K562 (cell line): ENCODE measurements around the gene KANK2. TPM values are rescaled to one million over a fixed set of nuclear protein-coding genes. Genes with fewer than 3 reads are reported as not detected.

Source experiments
- BCOR ChIP-seq: fragments of 450-650 bp; IDR thresholded peaks from 2 replicates; pipeline ENCODE4 v1.6.1; 2016
- ID3 ChIP-seq, 2 experiments: fragments of 250-450 bp in 1 of 2; fragments of 450-650 bp in 1 of 2; sonication (Bioruptor Pico) in 1 of 2; IDR thresholded peaks; 2 replicates each; pipeline versions ENCODE4 v1.6.1 to v1.8.0; 2016 to 2021; ENCODE audit warnings: mild to moderate bottlenecking in 2 of 2, moderate library complexity in 2 of 2, missing compliant biosample characterization in 1 of 2, missing genetic modification characterization in 1 of 2
- ILF3 ChIP-seq: fragments of 450-650 bp; IDR thresholded peaks from 2 replicates; pipeline ENCODE4 v1.6.1; 2018; ENCODE audit warnings: antibody characterized with exemption, mild to moderate bottlenecking, moderate library complexity, borderline replicate concordance
- JUN ChIP-seq, 2 experiments: sonication (generic) in 1 of 2; formaldehyde crosslinking in 1 of 2; IDR thresholded peaks; 2 replicates each; pipeline versions ENCODE4 v1.6.1 to v1.8.0; 2012 to 2022; ENCODE audit warnings: borderline replicate concordance in 2 of 2, mild to moderate bottlenecking in 2 of 2, improper control_type of control experiment in 1 of 2, low read depth in 1 of 2, low read length in 1 of 2, missing genetic modification reagents in 1 of 2
- LARP7 ChIP-seq: fragments of 450-650 bp; IDR thresholded peaks from 2 replicates; pipeline ENCODE4 v1.6.1; 2016
- MAX ChIP-seq: sonication (generic); formaldehyde crosslinking; IDR thresholded peaks from 2 replicates; pipeline ENCODE4 v1.9.0; 2022; ENCODE audit warnings: mild to moderate bottlenecking, missing genetic modification reagents
- MCM7 ChIP-seq, 2 experiments: fragments of 450-650 bp; IDR thresholded peaks; 2 replicates each; pipeline ENCODE4 v1.6.1; 2016 to 2018
- MIER1 ChIP-seq: fragments of 450-650 bp; IDR thresholded peaks from 2 replicates; pipeline ENCODE4 v1.6.1; 2016; ENCODE audit warnings: antibody characterized with exemption, mild to moderate bottlenecking, low read depth
- NCOR1 ChIP-seq: fragments of 450-650 bp; IDR thresholded peaks from 2 replicates; pipeline ENCODE4 v1.6.1; 2016; ENCODE audit warnings: mild to moderate bottlenecking, moderate library complexity
- POLR2A ChIP-seq: fragments of 450-650 bp; conservative IDR thresholded peaks from 2 replicates; pipeline ENCODE4 v1.6.1; 2016
- ZBTB17 ChIP-seq: fragments of 450-650 bp; formaldehyde crosslinking; IDR thresholded peaks from 2 replicates; pipeline ENCODE4 v1.4.0; 2020; ENCODE audit warnings: mild to moderate bottlenecking
- ZFPM2 ChIP-seq: fragments of 250-450 bp; sonication (Bioruptor Pico); IDR thresholded peaks from 2 replicates; pipeline ENCODE4 v1.5.1; 2022; ENCODE audit warnings: mild to moderate bottlenecking
- ZNF212 ChIP-seq: fragments of 450-650 bp; formaldehyde crosslinking; IDR thresholded peaks from 2 replicates; pipeline ENCODE4 v1.4.0; 2020; ENCODE audit warnings: mild to moderate bottlenecking
- ZNF316 ChIP-seq: fragments of 450-650 bp; IDR thresholded peaks from 2 replicates; pipeline ENCODE4 v1.6.1; 2016
- ZNF408 ChIP-seq: fragments of 250-450 bp; sonication (Bioruptor Pico); IDR thresholded peaks from 2 replicates; pipeline ENCODE4 v1.4.0; 2020; ENCODE audit warnings: low read depth, mild to moderate bottlenecking, moderate library complexity
- ZNF75A ChIP-seq: fragments of 450-650 bp; formaldehyde crosslinking; IDR thresholded peaks from 2 replicates; pipeline ENCODE4 v1.4.0; 2020; ENCODE audit warnings: mild to moderate bottlenecking
- ZZZ3 ChIP-seq: fragments of 450-650 bp; IDR thresholded peaks from 2 replicates; pipeline ENCODE4 v1.6.1; 2016; ENCODE audit warnings: antibody characterized with exemption, mild to moderate bottlenecking, moderate library complexity
- polyA plus RNA-seq, 8 experiments: library from polyadenylated mRNA; depleted of rRNA in 4 of 8; stranded (reverse) in 5 of 8; unstranded in 3 of 8; fragments of >200 nt; fragmentation: Nextera tagmentation in 2 of 8; fragmentation: Illumina TruSeq in 1 of 8; extraction: Ambion mirVana in 2 of 8; extraction: Trizol in 1 of 8; gene quantifications; 2 replicates each; pipeline versions ENCODE4 v1.2.1 to v1.2.3, GENCODE V29; 2011 to 2014; ENCODE audit warnings: inconsistent platforms in 1 of 8, missing spikeins in 1 of 8
- total RNA-seq, 7 experiments: library from RNA; depleted of rRNA in 6 of 7; stranded (reverse); fragments of >200 nt in 6 of 7; fragmentation: Illumina TruSeq in 2 of 7; extraction: Trizol in 2 of 7; gene quantifications; 2 replicates each; pipeline versions ENCODE4 v1.2.1 to v1.2.3, GENCODE V29; 2011 to 2021; ENCODE audit warnings: low replicate concordance in 1 of 7
- TF ChIP-seq, protein P1 (sequence below): fragments of 200-800 bp; sonication (Bioruptor generic); IDR thresholded peaks from 2 replicates; pipeline ENCODE4 v1.6.1; 2017; ENCODE audit warnings: missing genetic modification characterization, missing compliant biosample characterization
- TF ChIP-seq, protein P2 (sequence below): sonication (generic); formaldehyde crosslinking; IDR thresholded peaks from 2 replicates; pipeline ENCODE4 v1.8.0; 2023; ENCODE audit warnings: missing genetic modification reagents, mild to moderate bottlenecking, borderline replicate concordance
- TF ChIP-seq, protein P3 (sequence below): sonication (generic); formaldehyde crosslinking; IDR thresholded peaks from 2 replicates; pipeline ENCODE4 v1.8.0; 2022; ENCODE audit warnings: missing genetic modification reagents, mild to moderate bottlenecking, moderate library complexity, borderline replicate concordance

KANK2 gene
- total and polyA plus RNA-seq, 9 of the 15 experiments (the other 6 are each of a cell fraction or from before 2014, with no cell fraction given) = 4.4 to 47.8 (median 21.3) TPM

DNA sequence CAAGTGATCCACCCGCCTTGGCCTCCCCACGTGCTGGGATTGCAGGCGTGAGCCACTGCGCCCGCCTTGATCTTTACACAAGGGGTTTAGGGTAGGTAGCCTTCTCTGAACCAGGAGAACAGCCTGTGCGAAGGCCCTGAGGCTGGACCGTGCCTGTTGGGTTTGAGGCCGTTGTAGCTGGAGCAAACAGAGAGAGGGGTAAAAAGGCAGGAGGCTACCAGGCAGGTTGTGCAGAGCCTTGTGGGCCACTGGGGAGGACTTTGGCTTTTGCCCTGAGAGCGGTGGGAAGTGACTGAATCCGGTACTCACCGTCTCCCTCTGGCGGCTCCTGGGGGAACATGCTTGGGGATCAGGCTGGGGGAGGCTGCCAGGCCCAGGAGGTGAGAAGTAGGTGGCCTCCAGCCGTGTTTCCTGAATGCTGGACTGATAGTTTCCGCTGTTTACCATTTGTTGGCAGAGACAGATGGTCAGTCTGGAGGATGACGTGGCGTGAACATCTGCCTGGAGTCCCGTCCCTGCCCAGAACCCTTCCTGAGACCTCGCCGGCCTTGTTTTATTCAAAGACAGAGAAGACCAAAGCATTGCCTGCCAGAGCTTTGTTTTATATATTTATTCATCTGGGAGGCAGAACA is 66.4 kb downstream of the KANK2 start (continued):
- TF ChIP-seq ZBTB17 (CRISPR knock-in tag) (no peak), ZNF408 (CRISPR knock-in tag) (no peak), ZZZ3 (no peak; the same call in 1 of the 2 replicates), ZFPM2 (CRISPR knock-in tag) (no peak), POLR2A (no peak), ILF3 (no peak), MIER1 (no peak), MCM7 (IDR thresholded peaks at IDR 0.05) (no peak), MAX (CRISPR knock-in tag) (0 out of 2 replicates have a peak, but pooled peaks have one; percentile 14), BCOR (no peak), LARP7 (no peak), JUN (IDR thresholded peaks at IDR 0.05; ENCODE audit: borderline replicate concordance, low read depth, low read length) (0 out of 2 replicates have a peak, but pooled peaks have one; percentile 6), JUN (CRISPR knock-in tag; IDR thresholded peaks at IDR 0.05; ENCODE audit: borderline replicate concordance) (no peak), ID3 (CRISPR knock-in tag; IDR thresholded peaks at IDR 0.05) (no peak), ID3 (tag; IDR thresholded peaks at IDR 0.05) (no peak), ZNF212 (no peak), NCOR1 (no peak), ZNF75A (CRISPR knock-in tag) (no peak), ZNF316 (no peak)
- TF ChIP-seq, protein P1, sequence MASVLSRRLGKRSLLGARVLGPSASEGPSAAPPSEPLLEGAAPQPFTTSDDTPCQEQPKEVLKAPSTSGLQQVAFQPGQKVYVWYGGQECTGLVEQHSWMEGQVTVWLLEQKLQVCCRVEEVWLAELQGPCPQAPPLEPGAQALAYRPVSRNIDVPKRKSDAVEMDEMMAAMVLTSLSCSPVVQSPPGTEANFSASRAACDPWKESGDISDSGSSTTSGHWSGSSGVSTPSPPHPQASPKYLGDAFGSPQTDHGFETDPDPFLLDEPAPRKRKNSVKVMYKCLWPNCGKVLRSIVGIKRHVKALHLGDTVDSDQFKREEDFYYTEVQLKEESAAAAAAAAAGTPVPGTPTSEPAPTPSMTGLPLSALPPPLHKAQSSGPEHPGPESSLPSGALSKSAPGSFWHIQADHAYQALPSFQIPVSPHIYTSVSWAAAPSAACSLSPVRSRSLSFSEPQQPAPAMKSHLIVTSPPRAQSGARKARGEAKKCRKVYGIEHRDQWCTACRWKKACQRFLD (CRISPR knock-in tag) = no peak
- TF ChIP-seq, protein P2, sequence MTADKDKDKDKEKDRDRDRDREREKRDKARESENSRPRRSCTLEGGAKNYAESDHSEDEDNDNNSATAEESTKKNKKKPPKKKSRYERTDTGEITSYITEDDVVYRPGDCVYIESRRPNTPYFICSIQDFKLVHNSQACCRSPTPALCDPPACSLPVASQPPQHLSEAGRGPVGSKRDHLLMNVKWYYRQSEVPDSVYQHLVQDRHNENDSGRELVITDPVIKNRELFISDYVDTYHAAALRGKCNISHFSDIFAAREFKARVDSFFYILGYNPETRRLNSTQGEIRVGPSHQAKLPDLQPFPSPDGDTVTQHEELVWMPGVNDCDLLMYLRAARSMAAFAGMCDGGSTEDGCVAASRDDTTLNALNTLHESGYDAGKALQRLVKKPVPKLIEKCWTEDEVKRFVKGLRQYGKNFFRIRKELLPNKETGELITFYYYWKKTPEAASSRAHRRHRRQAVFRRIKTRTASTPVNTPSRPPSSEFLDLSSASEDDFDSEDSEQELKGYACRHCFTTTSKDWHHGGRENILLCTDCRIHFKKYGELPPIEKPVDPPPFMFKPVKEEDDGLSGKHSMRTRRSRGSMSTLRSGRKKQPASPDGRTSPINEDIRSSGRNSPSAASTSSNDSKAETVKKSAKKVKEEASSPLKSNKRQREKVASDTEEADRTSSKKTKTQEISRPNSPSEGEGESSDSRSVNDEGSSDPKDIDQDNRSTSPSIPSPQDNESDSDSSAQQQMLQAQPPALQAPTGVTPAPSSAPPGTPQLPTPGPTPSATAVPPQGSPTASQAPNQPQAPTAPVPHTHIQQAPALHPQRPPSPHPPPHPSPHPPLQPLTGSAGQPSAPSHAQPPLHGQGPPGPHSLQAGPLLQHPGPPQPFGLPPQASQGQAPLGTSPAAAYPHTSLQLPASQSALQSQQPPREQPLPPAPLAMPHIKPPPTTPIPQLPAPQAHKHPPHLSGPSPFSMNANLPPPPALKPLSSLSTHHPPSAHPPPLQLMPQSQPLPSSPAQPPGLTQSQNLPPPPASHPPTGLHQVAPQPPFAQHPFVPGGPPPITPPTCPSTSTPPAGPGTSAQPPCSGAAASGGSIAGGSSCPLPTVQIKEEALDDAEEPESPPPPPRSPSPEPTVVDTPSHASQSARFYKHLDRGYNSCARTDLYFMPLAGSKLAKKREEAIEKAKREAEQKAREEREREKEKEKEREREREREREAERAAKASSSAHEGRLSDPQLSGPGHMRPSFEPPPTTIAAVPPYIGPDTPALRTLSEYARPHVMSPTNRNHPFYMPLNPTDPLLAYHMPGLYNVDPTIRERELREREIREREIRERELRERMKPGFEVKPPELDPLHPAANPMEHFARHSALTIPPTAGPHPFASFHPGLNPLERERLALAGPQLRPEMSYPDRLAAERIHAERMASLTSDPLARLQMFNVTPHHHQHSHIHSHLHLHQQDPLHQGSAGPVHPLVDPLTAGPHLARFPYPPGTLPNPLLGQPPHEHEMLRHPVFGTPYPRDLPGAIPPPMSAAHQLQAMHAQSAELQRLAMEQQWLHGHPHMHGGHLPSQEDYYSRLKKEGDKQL (CRISPR knock-in tag) = no peak
- TF ChIP-seq, protein P3, sequence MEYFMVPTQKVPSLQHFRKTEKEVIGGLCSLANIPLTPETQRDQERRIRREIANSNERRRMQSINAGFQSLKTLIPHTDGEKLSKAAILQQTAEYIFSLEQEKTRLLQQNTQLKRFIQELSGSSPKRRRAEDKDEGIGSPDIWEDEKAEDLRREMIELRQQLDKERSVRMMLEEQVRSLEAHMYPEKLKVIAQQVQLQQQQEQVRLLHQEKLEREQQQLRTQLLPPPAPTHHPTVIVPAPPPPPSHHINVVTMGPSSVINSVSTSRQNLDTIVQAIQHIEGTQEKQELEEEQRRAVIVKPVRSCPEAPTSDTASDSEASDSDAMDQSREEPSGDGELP (CRISPR knock-in tag) = 0 out of 2 replicates have a peak, but pooled peaks have one; percentile 24
